ENCODE data around the gene PLCD3. TPM values are rescaled to one million over a fixed set of nuclear protein-coding genes. Genes with fewer than 3 reads are reported as not detected.

PLCD3 gene
- total RNA-seq, 1 experiment from 2014 or later = 35.1 TPM

GRCh38 chr17:45111850-45112249, 20.5 kb downstream of the PLCD3 start:
- Histone ChIP-seq H4K20me1 (ENCODE audit: low read length) (no peaks in the 10 kb centered on the region), H3K9ac (ENCODE audit: low read length) (no peak overlapping the region), H3K9me3 (ENCODE audit: low read length) (no peaks in the 10 kb centered on the region), H3F3A (ENCODE audit: low read length, unreplicated experiment) (no peaks in the 10 kb centered on the region), H2AFZ (ENCODE audit: low read length) (no peak overlapping the region), H3K36me3 (ENCODE audit: low read depth, low read length) (peaks cover 11% of the 10 kb centered on the region; the same call in 1 of the 2 replicates), H3K27me3 (ENCODE audit: low read length) (no peaks in the 10 kb centered on the region), H3K4me2 (ENCODE audit: low read length) (no peak overlapping the region), H3K27ac (ENCODE audit: low read length) (no peak overlapping the region), H3K4me3 (ENCODE audit: low read length) (no peak overlapping the region), H3K79me2 (ENCODE audit: low read length) (no peaks in the 10 kb centered on the region), H3K9me2 (replicated peaks; ENCODE audit: low read length) (no peaks in the 10 kb centered on the region), H3K4me1 (ENCODE audit: insufficient read depth, low read length) (no peaks in the 10 kb centered on the region)
- POLR2A ChIA-PET (ENCODE audit: unreplicated experiment) = no interaction called here
- BruUV-seq (replicated peaks) = TSS peak; percentile 16
- intact Hi-C loops (cut with micrococcal nuclease) = no loop called here
- CTCF ChIA-PET = interaction anchor here (1.0 kb wide), 1 partner anchor 21 kb away, joined by 3 read pairs; no protein-coding TSS in a partner anchor
- ATAC-seq = no peak
- no peak for DNase-seq
- no peak for TF ChIP-seq EZH2 (IDR thresholded peaks at IDR 0.05; ENCODE audit: low read length, unreplicated experiment)
- no peak for TF ChIP-seq CTCF (conservative IDR thresholded peaks at IDR 0.05; ENCODE audit: low read depth, low read length)
- TF ChIP-seq EZH2phosphoT487 (IDR thresholded peaks at IDR 0.05; ENCODE audit: borderline replicate concordance, low read length) = no peak

GRCh38 chr17:45110676-45111611, 21.4 kb downstream of the PLCD3 start:
- CTCF ChIA-PET = interaction anchor here (1.0 kb wide), 1 partner anchor 22 kb away, joined by 3 read pairs; no protein-coding TSS in a partner anchor
- Histone ChIP-seq H3K4me1 (ENCODE audit: insufficient read depth, low read length) (no peaks in the 10 kb centered on the region), H4K20me1 (ENCODE audit: low read length) (no peaks in the 10 kb centered on the region), H3K36me3 (ENCODE audit: low read depth, low read length) (peaks cover 19% of the 10 kb centered on the region; the same call in 1 of the 2 replicates), H2AFZ (ENCODE audit: low read length) (no peak overlapping the region), H3K9ac (ENCODE audit: low read length) (no peak overlapping the region), H3K27ac (ENCODE audit: low read length) (no peak overlapping the region), H3K27me3 (ENCODE audit: low read length) (no peaks in the 10 kb centered on the region), H3F3A (ENCODE audit: low read length, unreplicated experiment) (peaks cover 3% of the 10 kb centered on the region), H3K9me2 (replicated peaks; ENCODE audit: low read length) (no peaks in the 10 kb centered on the region), H3K4me2 (ENCODE audit: low read length) (no peak overlapping the region), H3K9me3 (ENCODE audit: low read length) (no peaks in the 10 kb centered on the region), H3K79me2 (ENCODE audit: low read length) (no peaks in the 10 kb centered on the region), H3K4me3 (ENCODE audit: low read length) (no peak overlapping the region)
- TF ChIP-seq CTCF (conservative IDR thresholded peaks at IDR 0.05; ENCODE audit: low read depth, low read length) (no peak), EZH2phosphoT487 (IDR thresholded peaks at IDR 0.05; ENCODE audit: borderline replicate concordance, low read length) (no peak), EZH2 (IDR thresholded peaks at IDR 0.05; ENCODE audit: low read length, unreplicated experiment) (no peak)
- POLR2A ChIA-PET (ENCODE audit: unreplicated experiment) = no interaction called here
- DNase-seq (no peak), ATAC-seq (peak; percentile 27)
- intact Hi-C loops (cut with micrococcal nuclease) = no loop called here
- no TSS peak for BruUV-seq (replicated peaks)

Data from PC-3 (cell line).